Lung (tissue), 12 donors: ENCODE data around the gene DHRS13. TPM values are rescaled to one million over a fixed set of nuclear protein-coding genes. Genes with fewer than 3 reads are reported as not detected.
A peak's percentile ranks its signal among the peaks of the same experiment; 100 is the strongest.

Experiments used
- ATAC-seq: fragments of 200-7000 bp; cut with Tn5 transposase; one replicate; pipeline ENCODE4 v1.9.1; 2020; ENCODE audit warnings: moderate number of reproducible peaks; ENCODE audit not compliant: insufficient read depth, low FRiP score
- DNase-seq, 3 donors: peaks; one replicate each; pipeline ENCODE4 v3.0.0-alpha.2; 2013 to 2017
- H3K27ac ChIP-seq, 2 donors: one replicate each; pipeline ENCODE4 v1.5.1; 2013; ENCODE audit warnings: mild to moderate bottlenecking in 2 of 2, moderate library complexity in 2 of 2, control low read depth in 1 of 2, inconsistent platforms in 1 of 2, low read depth in 1 of 2, low read length in 1 of 2
- H3K27me3 ChIP-seq, 3 donors: one replicate each; pipeline ENCODE4 v1.5.1; 2013; ENCODE audit warnings: low read length in 2 of 3; ENCODE audit not compliant: control insufficient read depth in 3 of 3, insufficient read depth in 3 of 3
- H3K36me3 ChIP-seq, 4 donors: one replicate each; pipeline ENCODE4 v1.5.1; 2013; ENCODE audit warnings: low read length in 4 of 4, mild to moderate bottlenecking in 1 of 4, moderate library complexity in 1 of 4; ENCODE audit not compliant: control insufficient read depth in 4 of 4, insufficient read depth in 4 of 4
- H3K4me1 ChIP-seq, 5 donors: one replicate each; pipeline ENCODE4 v1.5.1; 2013; ENCODE audit warnings: low read length in 5 of 5, mild to moderate bottlenecking in 2 of 5, moderate library complexity in 1 of 5; ENCODE audit not compliant: control insufficient read depth in 5 of 5, insufficient read depth in 5 of 5
- H3K4me3 ChIP-seq: one replicate; pipeline ENCODE4 v1.5.1; 2013; ENCODE audit warnings: mild to moderate bottlenecking, control low read depth, moderate library complexity
- H3K9ac ChIP-seq, 2 donors: one replicate each; pipeline ENCODE4 v1.5.1; 2013; ENCODE audit warnings: low read length in 2 of 2, control low read depth in 1 of 2; ENCODE audit not compliant: insufficient read depth in 1 of 2
- H3K9me3 ChIP-seq, 4 donors: one replicate each; pipeline ENCODE4 v1.5.1; 2013; ENCODE audit warnings: low read length in 3 of 4, mild to moderate bottlenecking in 1 of 4, moderate library complexity in 1 of 4; ENCODE audit not compliant: control insufficient read depth in 4 of 4, insufficient read depth in 3 of 4
- WGBS, 2 donors: extraction: QIAGEN DNeasy Blood & Tissue Kit; methylation state at CpG; one replicate each; pipeline ENCODE4 v1.1.7; 2013; 5-methylcytosine and 5-hydroxymethylcytosine counted together
- polyA plus RNA-seq, 2 donors: library from polyadenylated mRNA; stranded (reverse); fragments of 200-250 nt; gene quantifications; one replicate each; pipeline ENCODE4 v1.2.1, GENCODE V29; 2013
- total RNA-seq, 2 donors: library from RNA; depleted of rRNA in 1 of 2; stranded (reverse); fragments of >200 nt in 1 of 2; gene quantifications; one replicate each; pipeline ENCODE4 v1.2.1, GENCODE V29; 2014 to 2021
- TF ChIP-seq, protein P1 (sequence below): IDR thresholded peaks from 2 replicates; pipeline ENCODE4 v1.5.1; 2012; ENCODE audit warnings: mild to moderate bottlenecking; ENCODE audit errors: control extremely low read depth, extremely low read depth
- donor health status: control.
- donor health status: control.
- donor health status: Bipolar disorder and iron deficiency.
- donor health status: healthy.
- donor health status: DM: yes; HTN: yes; CAD: no.

DHRS13 gene
- total and polyA plus RNA-seq, 4 donors = 10.5 to 29.9 (median 17.4) TPM

- peaks cover 0 to 7% (median 2%) of the 10 kb centered on the region in 4 donors for H3K36me3 ChIP-seq
- ATAC-seq = no peak
- no peak overlapping the region for H3K4me3 ChIP-seq
- no peaks in the 10 kb centered on the region for H3K9me3 ChIP-seq
- DNase-seq = no peak
- TF ChIP-seq, protein P1, sequence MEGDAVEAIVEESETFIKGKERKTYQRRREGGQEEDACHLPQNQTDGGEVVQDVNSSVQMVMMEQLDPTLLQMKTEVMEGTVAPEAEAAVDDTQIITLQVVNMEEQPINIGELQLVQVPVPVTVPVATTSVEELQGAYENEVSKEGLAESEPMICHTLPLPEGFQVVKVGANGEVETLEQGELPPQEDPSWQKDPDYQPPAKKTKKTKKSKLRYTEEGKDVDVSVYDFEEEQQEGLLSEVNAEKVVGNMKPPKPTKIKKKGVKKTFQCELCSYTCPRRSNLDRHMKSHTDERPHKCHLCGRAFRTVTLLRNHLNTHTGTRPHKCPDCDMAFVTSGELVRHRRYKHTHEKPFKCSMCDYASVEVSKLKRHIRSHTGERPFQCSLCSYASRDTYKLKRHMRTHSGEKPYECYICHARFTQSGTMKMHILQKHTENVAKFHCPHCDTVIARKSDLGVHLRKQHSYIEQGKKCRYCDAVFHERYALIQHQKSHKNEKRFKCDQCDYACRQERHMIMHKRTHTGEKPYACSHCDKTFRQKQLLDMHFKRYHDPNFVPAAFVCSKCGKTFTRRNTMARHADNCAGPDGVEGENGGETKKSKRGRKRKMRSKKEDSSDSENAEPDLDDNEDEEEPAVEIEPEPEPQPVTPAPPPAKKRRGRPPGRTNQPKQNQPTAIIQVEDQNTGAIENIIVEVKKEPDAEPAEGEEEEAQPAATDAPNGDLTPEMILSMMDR = no peak
- peak overlapping the region in 1 of 2 donors; percentile 75 for H3K27ac ChIP-seq
- no peaks in the 10 kb centered on the region for H3K27me3 ChIP-seq
- H3K9ac ChIP-seq = no peak overlapping the region
- peaks cover 0 to 44% (median 21%) of the 10 kb centered on the region in 5 donors for H3K4me1 ChIP-seq
- 70 to 85% methylated on average over 8 of the region's 8 CpGs for WGBS, 2 donors
These were observed 42.2 kb upstream of the DHRS13 start for GRCh38 chr17:28944862-28945741.

DNA sequence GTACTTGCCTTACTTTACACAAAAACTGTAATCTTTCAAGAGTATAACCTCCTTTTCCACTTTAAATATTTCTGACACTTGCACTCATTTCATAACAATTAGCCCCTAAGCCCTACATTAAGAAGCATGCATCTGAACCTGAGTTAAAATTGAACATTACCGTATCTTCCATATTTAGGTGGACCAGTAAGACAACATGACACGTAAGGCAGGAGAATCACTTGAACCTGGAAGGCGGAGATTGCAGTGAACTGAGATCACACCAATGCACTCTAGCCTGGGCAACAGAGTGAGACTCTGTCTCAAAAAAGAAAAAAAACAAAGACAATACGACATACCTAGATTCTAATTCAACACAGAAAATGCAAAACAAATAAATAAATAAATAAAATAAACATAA, 41.5 kb upstream of the DHRS13 start:
- DNase-seq = no peak
- 87 to 92% methylated on average over 4 of the region's 4 CpGs for WGBS, 2 donors
- TF ChIP-seq, protein P1 = no peak
- no peak overlapping the region for H3K4me3 ChIP-seq
- no peaks in the 10 kb centered on the region for H3K27me3 ChIP-seq
- H3K36me3 ChIP-seq = peaks cover 0 to 7% (median 2%) of the 10 kb centered on the region in 4 donors
- no peaks in the 10 kb centered on the region for H3K9me3 ChIP-seq
- no peak overlapping the region for H3K9ac ChIP-seq
- ATAC-seq = no peak
- H3K4me1 ChIP-seq = peaks cover 0 to 51% (median 21%) of the 10 kb centered on the region in 5 donors
- H3K27ac ChIP-seq = no peak overlapping the region

GRCh38 chr17:28942925-28943324, 40.0 kb upstream of the DHRS13 start:
- WGBS, 2 donors = 90 to 92% methylated on average over 2 of the region's 2 CpGs
- TF ChIP-seq, protein P1 = no peak
- H3K27ac ChIP-seq = no peak overlapping the region
- peaks cover under 1 to 56% (median 19%) of the 10 kb centered on the region in 5 donors for H3K4me1 ChIP-seq
- H3K36me3 ChIP-seq = peaks cover 0 to 8% (median 2%) of the 10 kb centered on the region in 4 donors
- H3K4me3 ChIP-seq = no peak overlapping the region
- DNase-seq = no peak
- no peak overlapping the region for H3K9ac ChIP-seq
- no peak for ATAC-seq
- H3K9me3 ChIP-seq = no peaks in the 10 kb centered on the region
- H3K27me3 ChIP-seq = no peaks in the 10 kb centered on the region
